T-helper 2 cell (primary cell): ENCODE results near the gene SLFN11.
A peak's percentile ranks its signal among the peaks of the same experiment; 100 is the strongest.
"Not testable (repeated sequence)": the region's sequence is repeated elsewhere in the genome, so short reads cannot be mapped to it uniquely, and the experiment has no call there.

ENCODE experiments used
- DNase-seq, 5 experiments: peaks; one replicate each; pipeline versions ENCODE4 v3.0.0 to v3.0.0-alpha.2; 2012 to 2022
- total RNA-seq, 2 donors: gene quantifications; one replicate each; lab custom pipeline; 2026; lab: John Stamatoyannopoulos, UW

SLFN11 gene, protein sequence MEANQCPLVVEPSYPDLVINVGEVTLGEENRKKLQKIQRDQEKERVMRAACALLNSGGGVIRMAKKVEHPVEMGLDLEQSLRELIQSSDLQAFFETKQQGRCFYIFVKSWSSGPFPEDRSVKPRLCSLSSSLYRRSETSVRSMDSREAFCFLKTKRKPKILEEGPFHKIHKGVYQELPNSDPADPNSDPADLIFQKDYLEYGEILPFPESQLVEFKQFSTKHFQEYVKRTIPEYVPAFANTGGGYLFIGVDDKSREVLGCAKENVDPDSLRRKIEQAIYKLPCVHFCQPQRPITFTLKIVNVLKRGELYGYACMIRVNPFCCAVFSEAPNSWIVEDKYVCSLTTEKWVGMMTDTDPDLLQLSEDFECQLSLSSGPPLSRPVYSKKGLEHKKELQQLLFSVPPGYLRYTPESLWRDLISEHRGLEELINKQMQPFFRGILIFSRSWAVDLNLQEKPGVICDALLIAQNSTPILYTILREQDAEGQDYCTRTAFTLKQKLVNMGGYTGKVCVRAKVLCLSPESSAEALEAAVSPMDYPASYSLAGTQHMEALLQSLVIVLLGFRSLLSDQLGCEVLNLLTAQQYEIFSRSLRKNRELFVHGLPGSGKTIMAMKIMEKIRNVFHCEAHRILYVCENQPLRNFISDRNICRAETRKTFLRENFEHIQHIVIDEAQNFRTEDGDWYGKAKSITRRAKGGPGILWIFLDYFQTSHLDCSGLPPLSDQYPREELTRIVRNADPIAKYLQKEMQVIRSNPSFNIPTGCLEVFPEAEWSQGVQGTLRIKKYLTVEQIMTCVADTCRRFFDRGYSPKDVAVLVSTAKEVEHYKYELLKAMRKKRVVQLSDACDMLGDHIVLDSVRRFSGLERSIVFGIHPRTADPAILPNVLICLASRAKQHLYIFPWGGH
- 81.7 to 92.6 reads per million in 2 donors for total RNA-seq

- DNase-seq: peak; percentile 72 to 93 (median 87)
Measured at GRCh38 chr17:35373534-35373983, at the start of gene SLFN11. TSS of gene SLFN11 (minus strand) at chr17:35373621. CDS start at chr17:35363807, 9,814 bp downstream.

DNA sequence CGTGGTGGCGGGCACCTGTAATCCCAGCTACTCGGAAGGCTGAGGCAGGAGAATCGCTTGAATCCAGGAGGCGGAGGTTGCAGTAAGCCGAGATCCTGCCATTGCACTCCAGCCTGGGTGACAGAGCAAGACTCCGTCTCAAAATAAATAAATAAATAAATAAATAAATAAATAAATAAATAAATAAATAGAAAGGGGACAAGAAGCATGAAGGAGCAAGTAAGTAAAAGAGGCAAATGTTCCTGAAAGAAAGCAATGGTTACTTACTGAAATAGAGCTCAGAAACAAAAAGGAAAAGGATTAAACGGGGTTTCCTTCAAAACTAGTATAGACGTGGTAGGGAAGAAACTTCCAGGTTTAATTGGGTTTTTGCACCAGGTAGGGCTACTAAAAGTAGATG is 47.6 kb upstream of the SLFN11 start:
- DNase-seq: not testable (repeated sequence)

DNA sequence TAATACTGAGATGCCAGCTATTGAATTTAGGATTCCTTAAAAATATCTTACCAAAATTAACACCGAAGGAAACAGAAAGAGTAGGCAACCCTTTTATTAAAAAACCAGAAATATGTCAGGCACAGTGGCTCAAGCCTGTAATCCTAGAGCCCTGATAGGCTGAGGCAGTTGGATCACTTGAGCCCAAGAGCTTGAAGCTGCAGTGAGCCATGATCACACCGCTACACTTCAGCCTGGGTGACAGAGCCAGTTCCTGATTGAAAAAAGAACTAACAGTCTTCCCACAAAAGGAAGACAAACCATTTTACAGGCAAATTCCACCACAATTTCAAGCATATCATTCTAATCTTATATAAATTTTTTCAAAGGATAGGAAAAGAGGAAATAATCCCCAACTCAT is 43.2 kb upstream of the SLFN11 start:
- no peak for DNase-seq

GRCh38 chr17:35414707-35415106 is 41.3 kb upstream of the SLFN11 start:
- not testable (repeated sequence) for DNase-seq

GRCh38 chr17:35414247-35414646 is 40.8 kb upstream of the SLFN11 start:
- DNase-seq: no peak

- DNase-seq: no peak
Measured at GRCh38 chr17:35407531-35407930, 34.1 kb upstream of the SLFN11 start.

- no peak for DNase-seq
Measured at GRCh38 chr17:35406568-35406967, 33.1 kb upstream of the SLFN11 start.

DNA sequence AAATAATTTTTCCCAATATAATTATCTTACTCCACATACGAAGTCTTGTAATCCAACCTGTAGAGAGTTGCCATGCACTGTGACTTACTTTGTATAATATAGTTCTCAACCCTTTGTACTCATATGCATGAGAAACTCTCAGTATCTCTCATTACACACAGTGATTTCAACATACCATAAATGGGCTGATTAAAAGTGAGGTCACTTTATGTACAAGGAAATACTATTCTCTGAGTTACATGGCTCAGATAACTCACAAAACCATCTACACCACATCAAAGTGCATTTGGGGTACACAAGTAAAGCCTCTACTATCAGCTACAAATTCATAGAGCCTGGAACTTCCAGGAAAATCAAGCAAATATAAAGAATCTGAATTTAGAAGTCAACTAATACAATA is 30.9 kb upstream of the SLFN11 start:
- DNase-seq: peak in 1 of 5 experiments; percentile 11

- not testable (repeated sequence) for DNase-seq
Measured at GRCh38 chr17:35393783-35394182, 20.4 kb upstream of the SLFN11 start.

DNA sequence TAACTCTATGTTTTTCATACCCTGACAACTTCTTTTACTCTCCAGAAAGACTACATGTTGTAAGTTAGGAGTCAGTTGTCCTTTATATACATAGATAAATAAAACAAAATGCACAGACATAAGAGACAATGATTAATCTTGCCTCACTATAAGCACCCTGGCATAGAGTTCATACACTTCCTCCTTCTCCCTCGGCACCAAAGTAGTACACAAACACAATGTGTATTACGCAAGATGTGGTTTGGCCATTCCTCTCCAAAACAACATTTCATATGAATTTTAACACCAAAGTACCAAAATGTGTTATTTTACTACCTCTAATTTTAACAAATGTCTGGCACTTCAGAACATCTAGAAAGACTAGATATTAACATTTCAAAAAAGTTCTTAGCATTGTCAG is 17.2 kb upstream of the SLFN11 start:
- DNase-seq: no peak

DNA sequence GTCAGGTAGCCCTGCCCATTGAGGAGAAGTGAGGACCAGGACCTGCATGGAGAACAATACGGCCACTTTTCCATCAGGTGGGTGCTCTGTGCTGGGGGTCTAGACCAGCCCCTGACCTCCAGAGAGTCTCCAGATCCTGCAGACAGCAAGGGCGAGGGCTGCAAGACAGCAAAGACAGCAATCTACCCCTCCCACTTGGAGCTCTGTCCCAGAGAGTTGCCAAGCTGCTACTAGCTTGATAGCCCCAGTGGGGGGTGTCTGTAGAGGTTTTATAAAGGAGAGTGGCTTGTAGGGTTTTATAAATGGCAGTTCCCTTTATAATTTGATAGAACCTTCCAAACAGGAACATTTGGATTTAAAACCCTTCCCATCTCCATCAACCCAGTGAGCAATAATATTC is 16.7 kb upstream of the SLFN11 start:
- DNase-seq: no peak

- DNase-seq: no peak
Measured at GRCh38 chr17:35387496-35387895, 14.1 kb upstream of the SLFN11 start.

GRCh38 chr17:35377706-35378105 is 4.3 kb upstream of the SLFN11 start:
- no peak for DNase-seq

DNA sequence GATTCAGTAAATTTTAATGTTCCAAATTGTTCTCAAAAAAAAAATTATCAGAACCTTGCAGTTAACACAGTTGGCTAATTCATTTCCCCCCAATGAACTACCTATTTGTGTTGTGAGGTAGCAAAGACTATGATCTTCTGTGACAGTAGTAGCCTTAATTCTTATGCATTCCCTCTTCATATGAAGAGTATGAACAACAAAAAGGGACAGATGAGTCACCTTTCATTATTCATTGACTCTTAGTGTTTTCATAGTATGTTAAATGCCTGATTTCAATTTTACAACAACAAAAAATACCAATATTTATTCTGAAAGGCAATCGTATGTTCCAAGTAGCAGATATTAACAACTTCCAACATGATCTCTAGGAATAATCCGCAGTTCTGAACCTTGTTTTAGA is 3.6 kb upstream of the SLFN11 start:
- no peak for DNase-seq

DNA sequence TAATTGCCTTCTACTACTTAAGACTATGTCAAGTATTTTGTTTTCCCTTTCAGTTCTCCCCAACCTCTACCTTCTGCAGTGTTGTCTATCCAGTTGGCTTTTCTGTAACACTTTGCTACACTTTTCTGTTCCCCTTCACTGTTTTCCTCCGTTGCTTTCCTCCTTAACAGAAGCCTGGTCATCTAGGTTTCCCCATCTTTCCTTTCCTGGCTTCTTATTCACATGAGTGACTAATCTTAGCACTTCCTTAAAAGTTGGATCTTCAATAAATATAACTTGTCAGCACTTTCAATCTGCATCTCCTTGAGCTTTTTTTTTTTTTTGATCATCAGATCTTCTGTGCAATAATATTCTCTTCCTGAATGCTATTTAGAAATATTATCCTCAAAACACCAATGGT is 2.8 kb upstream of the SLFN11 start:
- DNase-seq: no peak

- no peak for DNase-seq
Measured at GRCh38 chr17:35374766-35375344, 1.4 kb upstream of the SLFN11 start.

DNA sequence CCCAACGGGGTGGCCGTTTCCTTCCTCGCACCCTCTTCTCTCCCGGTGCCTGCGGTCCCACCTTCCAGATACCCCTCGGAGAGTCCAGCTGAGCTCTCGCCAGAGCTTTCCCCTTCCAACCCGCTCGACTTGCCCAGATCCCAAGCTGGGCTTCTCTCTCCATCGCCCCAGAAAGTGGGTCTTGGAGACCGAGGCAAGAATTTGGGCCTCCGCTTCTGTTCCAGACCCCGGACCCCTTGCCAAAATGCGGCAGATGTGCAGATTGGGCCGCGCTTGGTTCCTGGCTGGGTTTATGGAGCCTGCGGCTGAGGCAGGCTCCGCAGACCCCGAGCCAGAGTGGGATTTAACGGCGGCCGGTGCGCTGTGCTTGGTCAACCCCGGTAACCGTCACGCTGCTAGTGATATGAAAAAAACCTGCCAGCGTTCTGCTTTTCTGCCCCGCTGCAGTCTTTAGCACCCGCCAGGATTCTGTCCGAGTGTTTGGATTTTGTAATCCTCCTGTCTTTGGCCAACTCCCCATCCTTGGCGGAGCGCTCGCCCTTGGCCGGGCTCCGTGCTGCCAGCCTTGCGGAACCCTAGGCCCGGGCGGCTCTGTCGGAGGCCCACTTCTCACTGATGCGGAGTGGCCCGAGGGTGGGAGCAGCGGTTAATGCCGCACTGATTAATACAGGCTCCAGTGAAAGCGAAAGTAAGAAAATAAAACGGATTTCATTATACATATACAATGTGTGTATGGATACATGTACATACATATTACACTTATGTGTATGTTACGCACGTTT is 754 bp upstream of the SLFN11 start:
- DNase-seq: peak in 4 of 5 experiments; percentile 21 to 77 (median 36)

DNA sequence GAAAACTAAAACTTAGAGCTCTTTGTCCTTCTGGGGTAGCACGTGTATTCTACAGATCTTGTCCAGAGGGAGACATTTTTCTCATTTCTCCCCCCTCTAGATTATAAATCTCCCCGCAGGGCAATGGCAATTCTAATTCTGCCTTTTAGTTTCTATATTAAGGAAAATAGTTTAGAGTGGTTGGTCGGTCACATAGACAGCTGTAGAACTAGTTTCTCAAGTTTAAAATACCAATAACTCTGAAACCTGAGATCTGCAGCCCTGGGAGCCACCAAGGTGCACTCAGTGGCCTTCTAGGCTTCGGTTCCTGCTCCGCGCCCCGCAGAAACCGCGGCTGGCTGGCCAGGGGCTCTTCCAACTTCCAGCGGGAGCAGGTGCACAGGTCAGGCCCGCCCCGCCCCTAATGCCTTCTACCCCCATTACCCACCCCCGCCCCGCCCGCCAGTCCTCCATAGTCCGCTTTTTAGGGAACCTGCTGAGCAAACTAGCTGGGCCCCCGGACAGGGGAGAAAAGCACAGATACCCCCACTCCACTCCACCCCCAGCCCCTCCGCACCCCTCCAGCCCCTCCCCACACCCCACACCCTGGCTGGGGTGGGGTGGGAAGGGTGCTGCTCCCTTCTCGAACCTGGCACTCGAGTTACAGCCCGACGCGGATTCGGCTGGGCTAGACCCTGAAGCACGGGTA is 431 bp downstream of the SLFN11 start:
- peak in 3 of 5 experiments; percentile 16 to 49 (median 34) for DNase-seq

DNA sequence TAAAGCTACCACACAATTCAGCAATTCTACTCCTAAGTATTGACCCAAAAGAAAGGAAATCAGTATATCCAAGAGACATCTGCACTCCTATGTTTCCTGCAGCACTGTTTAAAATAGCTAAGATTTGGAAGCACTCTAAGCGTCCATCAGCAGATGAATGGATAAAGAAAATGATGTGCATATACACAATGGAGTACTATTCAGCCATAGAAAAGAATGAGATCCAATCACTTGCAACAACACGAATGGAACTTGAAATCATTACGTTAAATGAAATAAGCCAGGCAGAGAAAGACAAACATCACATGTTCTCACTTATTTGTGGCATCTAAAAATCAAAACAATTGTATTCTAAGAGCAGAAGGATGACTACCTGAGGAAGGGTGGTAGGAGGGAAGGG is 1.5 kb downstream of the SLFN11 start:
- no peak for DNase-seq

GRCh38 chr17:35368081-35368830 is 5.2 kb downstream of the SLFN11 start:
- DNase-seq: peak in 2 of 5 experiments; percentile 35 to 82

DNA sequence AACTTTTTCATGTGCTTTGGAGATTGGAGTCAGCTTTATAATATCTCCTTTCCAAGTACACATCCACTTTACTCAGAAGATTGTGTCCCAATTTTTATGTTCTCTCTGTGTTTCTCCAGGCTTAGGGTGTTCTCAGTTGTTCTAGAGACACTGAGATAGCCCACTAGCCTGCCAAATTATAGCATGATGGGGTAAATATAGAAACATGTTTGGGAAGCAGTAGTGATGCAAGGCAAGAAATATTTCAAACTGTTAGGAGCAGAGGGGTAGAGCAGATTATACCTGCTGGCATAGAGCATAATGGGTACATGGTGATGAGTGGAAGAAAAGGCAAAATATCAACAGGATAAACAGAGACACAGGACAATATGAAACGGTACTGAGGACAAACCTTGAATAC is 12.4 kb downstream of the SLFN11 start:
- DNase-seq: no peak
